Prostate gland (tissue), 2 donors: ENCODE results near the gene CDH22. TPM values are rescaled to one million over a fixed set of nuclear protein-coding genes. Genes with fewer than 3 reads are reported as not detected.

Source experiments
- DNase-seq: peaks from one replicate; pipeline ENCODE4 v3.0.0-alpha.2; 2019; ENCODE audit warnings: low spot score
- H3K27ac ChIP-seq, 2 donors: fragments of 200-600 bp; sonication (generic); 2 replicates each; pipeline ENCODE4 v1.5.1; 2017 to 2019
- H3K27me3 ChIP-seq: fragments of 200-600 bp; sonication (generic); replicated peaks from 2 replicates; pipeline ENCODE4 v1.5.1; 2019; ENCODE audit not compliant: insufficient read depth
- H3K36me3 ChIP-seq, 2 donors: fragments of 200-600 bp; sonication (generic); 1 replicate in 1 of 2; 2 replicates in 1 of 2; pipeline versions ENCODE4 v1.5.1 to v1.8.1; 2017 to 2019
- H3K4me1 ChIP-seq: fragments of 200-600 bp; sonication (generic); replicated peaks from 2 replicates; pipeline ENCODE4 v1.5.1; 2019
- H3K4me3 ChIP-seq, 2 donors: fragments of 200-600 bp; sonication (generic); 2 replicates each; pipeline ENCODE4 v1.5.1; 2017 to 2019
- H3K9me3 ChIP-seq: fragments of 200-600 bp; sonication (generic); 2 replicates; pipeline ENCODE4 v1.5.1; 2017
- CTCF ChIP-seq, 4 experiments: fragments of 200-600 bp in 2 of 4; fragments of 450-650 bp in 2 of 4; sonication (generic) in 2 of 4; IDR thresholded peaks; 1 replicate in 3 of 4; 2 replicates in 1 of 4; pipeline ENCODE4 v1.5.1; 2016 to 2019; ENCODE audit warnings: antibody characterized with exemption in 4 of 4, mild to moderate bottlenecking in 2 of 4, moderate library complexity in 2 of 4
- POLR2A ChIP-seq: fragments of 450-650 bp; IDR thresholded peaks from one replicate; pipeline ENCODE4 v1.6.1; 2016; ENCODE audit warnings: antibody characterized with exemption, mild to moderate bottlenecking
- POLR2AphosphoS5 ChIP-seq: sonication (generic); formaldehyde crosslinking; IDR thresholded peaks from one replicate; pipeline ENCODE4 v1.6.1; 2017; ENCODE audit warnings: antibody characterized with exemption
- WGBS: methylation state at CpG from one replicate; pipeline ENCODE4 v1.1.5; 2018; 5-methylcytosine and 5-hydroxymethylcytosine counted together
- intact Hi-C: fragments of 100-400 bp; cut with DNase I; formaldehyde crosslinking; loops from one replicate; pipeline ENCODE4 v1.14.2; 2022
- total RNA-seq, 2 donors: library from RNA; depleted of rRNA; stranded (reverse); fragments of >200 nt; gene quantifications; one replicate each; pipeline ENCODE4 v1.1.0, GENCODE V29; 2016

The CDH22 gene
- total RNA-seq, 2 donors from 2014 or later: 1.9 to 3.3 TPM

GRCh38 chr20:46341074-46342009 lies 33.0 kb upstream of the CDH22 start:
- Histone ChIP-seq H3K9me3 (no peaks in the 10 kb centered on the region), H3K27ac (no peak overlapping the region), H3K4me1 (no peaks in the 10 kb centered on the region), H3K27me3 (no peaks in the 10 kb centered on the region), H3K36me3 (no peaks in the 10 kb centered on the region), H3K4me3 (no peak overlapping the region)
- 46% methylated on average over 20 of the region's 24 CpGs for WGBS
- TF ChIP-seq POLR2AphosphoS5 (no peak), POLR2A (no peak), CTCF (IDR thresholded peaks at IDR 0.05) (no peak)
- DNase-seq: no peak
- intact Hi-C loops: no loop called here

- Histone ChIP-seq H3K4me1 (no peaks in the 10 kb centered on the region), H3K27ac (no peak overlapping the region), H3K36me3 (no peaks in the 10 kb centered on the region), H3K27me3 (no peaks in the 10 kb centered on the region), H3K4me3 (no peak overlapping the region), H3K9me3 (no peaks in the 10 kb centered on the region)
- TF ChIP-seq CTCF (IDR thresholded peaks at IDR 0.05) (no peak), POLR2AphosphoS5 (no peak), POLR2A (no peak)
- 81% methylated on average over 7 of the region's 7 CpGs for WGBS
- intact Hi-C loops: no loop called here
- DNase-seq: no peak
Measured at GRCh38 chr20:46339037-46339436, 30.7 kb upstream of the CDH22 start.

GRCh38 chr20:46336735-46337134 lies 28.4 kb upstream of the CDH22 start:
- no peak for TF ChIP-seq POLR2A
- TF ChIP-seq CTCF (IDR thresholded peaks at IDR 0.05): no peak
- no peak for TF ChIP-seq POLR2AphosphoS5
- intact Hi-C loops: no loop called here
- Histone ChIP-seq H3K36me3 (no peaks in the 10 kb centered on the region), H3K9me3 (no peaks in the 10 kb centered on the region), H3K4me3 (no peak overlapping the region), H3K27ac (no peak overlapping the region), H3K27me3 (no peaks in the 10 kb centered on the region), H3K4me1 (no peaks in the 10 kb centered on the region)
- WGBS: 73% methylated on average over 3 of the region's 3 CpGs
- DNase-seq: no peak

- no peak for DNase-seq
- H3K27me3 ChIP-seq: no peaks in the 10 kb centered on the region
- 59% methylated on average over 9 of the region's 9 CpGs for WGBS
- intact Hi-C loops: no loop called here
- H3K9me3 ChIP-seq: no peaks in the 10 kb centered on the region
- no peak for TF ChIP-seq POLR2A
- no peak for TF ChIP-seq CTCF (IDR thresholded peaks at IDR 0.05)
- TF ChIP-seq POLR2AphosphoS5: no peak
- no peaks in the 10 kb centered on the region for H3K36me3 ChIP-seq
- H3K4me3 ChIP-seq: no peak overlapping the region
- H3K4me1 ChIP-seq: no peaks in the 10 kb centered on the region
- no peak overlapping the region for H3K27ac ChIP-seq
Measured at GRCh38 chr20:46334303-46334904, 26.1 kb upstream of the CDH22 start.
